ENCODE data around the gene NUTM2E.
"Not testable (repeated sequence)": the region's sequence is repeated elsewhere in the genome, so short reads cannot be mapped to it uniquely, and the experiment has no call there.

Gene NUTM2E

DNA sequence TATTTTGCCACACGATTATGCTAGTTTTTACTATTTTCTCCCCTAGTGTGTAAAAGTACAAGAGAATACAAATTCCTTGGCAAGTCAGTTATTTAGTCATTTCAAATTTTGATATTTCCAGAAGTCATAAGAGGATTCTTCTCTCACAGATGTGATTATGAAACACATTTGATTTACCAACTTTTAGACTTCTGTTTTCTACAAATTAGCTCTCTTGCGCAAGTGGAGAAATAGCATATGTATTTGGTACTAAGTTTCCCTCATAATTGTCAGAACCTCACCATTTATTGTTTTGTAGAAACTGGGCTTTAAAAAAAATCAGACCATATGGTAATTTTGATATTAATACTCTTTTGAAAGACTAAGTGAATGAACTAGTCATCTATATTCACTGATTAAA is 9.4 kb downstream of the NUTM2E start:
- not testable (repeated sequence) for H3K14ac ChIP-seq (ENCODE audit: low read length in 2 of 2); H2BK5ac ChIP-seq (ENCODE audit: low read depth, low read length, poor library complexity, severe bottlenecking); H3K9ac ChIP-seq (ENCODE audit: low read length); H3K4me1 ChIP-seq (ENCODE audit: control insufficient read depth, insufficient read depth, low read depth, low read length); H3K36me3 ChIP-seq (ENCODE audit: control insufficient read depth in 1 of 2, insufficient read depth in 2 of 2, low read depth in 1 of 2, low read length in 2 of 2); H2AK5ac ChIP-seq (ENCODE audit: low read length, severe bottlenecking); H4K91ac ChIP-seq (ENCODE audit: low read length); H3K79me1 ChIP-seq (replicated peaks; ENCODE audit: low read length, poor library complexity, severe bottlenecking); H4K8ac ChIP-seq (ENCODE audit: low read length); H2BK15ac ChIP-seq (ENCODE audit: low read depth, poor library complexity, severe bottlenecking); H2AFZ ChIP-seq (ENCODE audit: low read depth, low read length); H3K23ac ChIP-seq (ENCODE audit: low read length in 2 of 2); H3K27me3 ChIP-seq (ENCODE audit: control insufficient read depth in 1 of 2, insufficient read depth in 1 of 2, low read length in 2 of 2); H3K18ac ChIP-seq (ENCODE audit: low read depth in 1 of 2, low read length in 2 of 2); H3K4ac ChIP-seq (ENCODE audit: low read depth in 1 of 2, low read length in 2 of 2); H3K9me3 ChIP-seq (ENCODE audit: control insufficient read depth, low read length); H2BK12ac ChIP-seq (ENCODE audit: low read length in 2 of 2); DNase-seq; H2BK120ac ChIP-seq (ENCODE audit: low read depth, low read length); H3K27ac ChIP-seq (ENCODE audit: low read length, poor library complexity, severe bottlenecking); H3K4me3 ChIP-seq (ENCODE audit: insufficient read depth in 1 of 2, low read depth in 1 of 2, low read length in 2 of 2); H3K4me2 ChIP-seq (ENCODE audit: low read length, poor library complexity, severe bottlenecking)
- WGBS: no CpG with 5 or more reads among the region's 2 CpGs

GRCh38 chr10:79836891-79837290 is 10.4 kb downstream of the NUTM2E start:
- H3K79me1 ChIP-seq (replicated peaks; ENCODE audit: low read length, poor library complexity, severe bottlenecking); H3K36me3 ChIP-seq (ENCODE audit: control insufficient read depth in 1 of 2, insufficient read depth in 2 of 2, low read depth in 1 of 2, low read length in 2 of 2); H2BK15ac ChIP-seq (ENCODE audit: low read depth, poor library complexity, severe bottlenecking); H4K91ac ChIP-seq (ENCODE audit: low read length); H3K9ac ChIP-seq (ENCODE audit: low read length); H3K27ac ChIP-seq (ENCODE audit: low read length, poor library complexity, severe bottlenecking); H3K4me2 ChIP-seq (ENCODE audit: low read length, poor library complexity, severe bottlenecking); H4K8ac ChIP-seq (ENCODE audit: low read length); H3K4ac ChIP-seq (ENCODE audit: low read depth in 1 of 2, low read length in 2 of 2); H3K23ac ChIP-seq (ENCODE audit: low read length in 2 of 2); H2BK5ac ChIP-seq (ENCODE audit: low read depth, low read length, poor library complexity, severe bottlenecking); H3K14ac ChIP-seq (ENCODE audit: low read length in 2 of 2); H2AK5ac ChIP-seq (ENCODE audit: low read length, severe bottlenecking); H2BK12ac ChIP-seq (ENCODE audit: low read length in 2 of 2); H3K27me3 ChIP-seq (ENCODE audit: control insufficient read depth in 1 of 2, insufficient read depth in 1 of 2, low read length in 2 of 2); H3K4me3 ChIP-seq (ENCODE audit: insufficient read depth in 1 of 2, low read depth in 1 of 2, low read length in 2 of 2); DNase-seq; H2AFZ ChIP-seq (ENCODE audit: low read depth, low read length); H3K4me1 ChIP-seq (ENCODE audit: control insufficient read depth, insufficient read depth, low read depth, low read length); H3K18ac ChIP-seq (ENCODE audit: low read depth in 1 of 2, low read length in 2 of 2); H3K9me3 ChIP-seq (ENCODE audit: control insufficient read depth, low read length); H2BK120ac ChIP-seq (ENCODE audit: low read depth, low read length): not testable (repeated sequence)
- WGBS: no CpG with 5 or more reads among the region's 1 CpG

GRCh38 chr10:79838441-79838840 is 11.9 kb downstream of the NUTM2E start:
- H2BK12ac ChIP-seq (ENCODE audit: low read length in 2 of 2); H3K18ac ChIP-seq (ENCODE audit: low read depth in 1 of 2, low read length in 2 of 2); H3K27me3 ChIP-seq (ENCODE audit: control insufficient read depth in 1 of 2, insufficient read depth in 1 of 2, low read length in 2 of 2); H2AFZ ChIP-seq (ENCODE audit: low read depth, low read length); H3K79me1 ChIP-seq (replicated peaks; ENCODE audit: low read length, poor library complexity, severe bottlenecking); H4K91ac ChIP-seq (ENCODE audit: low read length); H4K8ac ChIP-seq (ENCODE audit: low read length); H3K14ac ChIP-seq (ENCODE audit: low read length in 2 of 2); H2BK15ac ChIP-seq (ENCODE audit: low read depth, poor library complexity, severe bottlenecking); H3K36me3 ChIP-seq (ENCODE audit: control insufficient read depth in 1 of 2, insufficient read depth in 2 of 2, low read depth in 1 of 2, low read length in 2 of 2); H3K4me3 ChIP-seq (ENCODE audit: insufficient read depth in 1 of 2, low read depth in 1 of 2, low read length in 2 of 2); DNase-seq; H3K9me3 ChIP-seq (ENCODE audit: control insufficient read depth, low read length); H2AK5ac ChIP-seq (ENCODE audit: low read length, severe bottlenecking); H3K27ac ChIP-seq (ENCODE audit: low read length, poor library complexity, severe bottlenecking); H3K9ac ChIP-seq (ENCODE audit: low read length); H3K4me2 ChIP-seq (ENCODE audit: low read length, poor library complexity, severe bottlenecking); H2BK5ac ChIP-seq (ENCODE audit: low read depth, low read length, poor library complexity, severe bottlenecking); H3K4ac ChIP-seq (ENCODE audit: low read depth in 1 of 2, low read length in 2 of 2); H2BK120ac ChIP-seq (ENCODE audit: low read depth, low read length); H3K4me1 ChIP-seq (ENCODE audit: control insufficient read depth, insufficient read depth, low read depth, low read length); H3K23ac ChIP-seq (ENCODE audit: low read length in 2 of 2): not testable (repeated sequence)
- WGBS: no CpG with 5 or more reads among the region's 16 CpGs

GRCh38 chr10:79853191-79853854 is 26.8 kb downstream of the NUTM2E start:
- H3K9ac ChIP-seq (ENCODE audit: low read length); H3K27ac ChIP-seq (ENCODE audit: low read length, poor library complexity, severe bottlenecking); H3K4me1 ChIP-seq (ENCODE audit: control insufficient read depth, insufficient read depth, low read depth, low read length); H3K4me3 ChIP-seq (ENCODE audit: insufficient read depth in 1 of 2, low read depth in 1 of 2, low read length in 2 of 2); H2BK15ac ChIP-seq (ENCODE audit: low read depth, poor library complexity, severe bottlenecking); H2BK5ac ChIP-seq (ENCODE audit: low read depth, low read length, poor library complexity, severe bottlenecking); H2AK5ac ChIP-seq (ENCODE audit: low read length, severe bottlenecking); H3K36me3 ChIP-seq (ENCODE audit: control insufficient read depth in 1 of 2, insufficient read depth in 2 of 2, low read depth in 1 of 2, low read length in 2 of 2); H2AFZ ChIP-seq (ENCODE audit: low read depth, low read length); H3K23ac ChIP-seq (ENCODE audit: low read length in 2 of 2); H3K18ac ChIP-seq (ENCODE audit: low read depth in 1 of 2, low read length in 2 of 2); H3K4ac ChIP-seq (ENCODE audit: low read depth in 1 of 2, low read length in 2 of 2); H3K4me2 ChIP-seq (ENCODE audit: low read length, poor library complexity, severe bottlenecking); DNase-seq; H2BK120ac ChIP-seq (ENCODE audit: low read depth, low read length); H2BK12ac ChIP-seq (ENCODE audit: low read length in 2 of 2); H4K91ac ChIP-seq (ENCODE audit: low read length); H3K9me3 ChIP-seq (ENCODE audit: control insufficient read depth, low read length); H3K14ac ChIP-seq (ENCODE audit: low read length in 2 of 2); H3K79me1 ChIP-seq (replicated peaks; ENCODE audit: low read length, poor library complexity, severe bottlenecking); H4K8ac ChIP-seq (ENCODE audit: low read length); H3K27me3 ChIP-seq (ENCODE audit: control insufficient read depth in 1 of 2, insufficient read depth in 1 of 2, low read length in 2 of 2): not testable (repeated sequence)
- no CpG with 5 or more reads among the region's 8 CpGs for WGBS
